HEK293 (cell line): ENCODE measurements around the gene ODAD3.

Source experiments
- GLIS1 ChIP-seq: fragments of 450-650 bp; formaldehyde crosslinking; IDR thresholded peaks from 2 replicates; pipeline ENCODE4 v1.5.1; 2016; ENCODE audit warnings: missing biosample characterization, missing genetic modification characterization
- GLIS2 ChIP-seq: fragments of 450-650 bp; formaldehyde crosslinking; IDR thresholded peaks from 2 replicates; pipeline ENCODE4 v1.5.1; 2016; ENCODE audit warnings: missing biosample characterization, missing genetic modification characterization
- KLF8 ChIP-seq: fragments of 450-650 bp; formaldehyde crosslinking; IDR thresholded peaks from 2 replicates; pipeline ENCODE4 v1.5.1; 2016; ENCODE audit warnings: missing biosample characterization, missing genetic modification characterization
- PRDM1 ChIP-seq: fragments of 450-650 bp; formaldehyde crosslinking; IDR thresholded peaks from 2 replicates; pipeline ENCODE4; 2016; ENCODE audit warnings: missing biosample characterization, missing genetic modification characterization
- PRDM6 ChIP-seq: fragments of 450-650 bp; formaldehyde crosslinking; IDR thresholded peaks from 2 replicates; pipeline ENCODE4 v1.5.1; 2017; ENCODE audit warnings: missing biosample characterization, missing genetic modification characterization
- SCRT2 ChIP-seq: fragments of 450-650 bp; formaldehyde crosslinking; IDR thresholded peaks from 2 replicates; pipeline ENCODE4 v1.5.1; 2016; ENCODE audit warnings: missing biosample characterization, missing genetic modification characterization
- SP7 ChIP-seq: fragments of 450-650 bp; formaldehyde crosslinking; IDR thresholded peaks from 2 replicates; pipeline ENCODE4 v1.5.1; 2016; ENCODE audit warnings: missing biosample characterization, missing genetic modification characterization
- ZBTB20 ChIP-seq: fragments of 450-650 bp; formaldehyde crosslinking; IDR thresholded peaks from 2 replicates; pipeline ENCODE4 v1.5.1; 2016; ENCODE audit warnings: missing biosample characterization, missing genetic modification characterization
- ZBTB21 ChIP-seq: fragments of 450-650 bp; formaldehyde crosslinking; IDR thresholded peaks from 2 replicates; pipeline ENCODE4 v1.5.1; 2017; ENCODE audit warnings: missing biosample characterization, missing genetic modification characterization
- ZFP41 ChIP-seq: fragments of 450-650 bp; formaldehyde crosslinking; IDR thresholded peaks from 2 replicates; pipeline ENCODE4 v1.5.1; 2016; ENCODE audit warnings: missing biosample characterization, missing genetic modification characterization, borderline replicate concordance
- ZNF544 ChIP-seq: fragments of 450-650 bp; formaldehyde crosslinking; IDR thresholded peaks from 2 replicates; pipeline ENCODE4 v1.5.0; 2017; ENCODE audit warnings: missing biosample characterization, missing genetic modification characterization
- ZNF548 ChIP-seq: fragments of 450-650 bp; formaldehyde crosslinking; IDR thresholded peaks from 2 replicates; pipeline ENCODE4 v1.5.1; 2016; ENCODE audit warnings: missing biosample characterization, missing genetic modification characterization
- ZNF571 ChIP-seq: fragments of 450-650 bp; formaldehyde crosslinking; IDR thresholded peaks from 2 replicates; pipeline ENCODE4 v1.5.0; 2017; ENCODE audit warnings: missing biosample characterization, missing genetic modification characterization
- ZNF76 ChIP-seq: fragments of 450-650 bp; formaldehyde crosslinking; IDR thresholded peaks from 2 replicates; pipeline ENCODE4; 2016; ENCODE audit warnings: low read depth, missing biosample characterization, missing genetic modification characterization, borderline replicate concordance
- ZNF777 ChIP-seq: fragments of 450-650 bp; formaldehyde crosslinking; IDR thresholded peaks from 2 replicates; pipeline ENCODE4 v1.5.1; 2017; ENCODE audit warnings: missing biosample characterization, missing genetic modification characterization, borderline replicate concordance
- ZNF792 ChIP-seq: fragments of 450-650 bp; formaldehyde crosslinking; IDR thresholded peaks from 2 replicates; pipeline ENCODE4 v1.5.1; 2016; ENCODE audit warnings: missing biosample characterization, missing genetic modification characterization
- ZSCAN4 ChIP-seq: fragments of 450-650 bp; formaldehyde crosslinking; IDR thresholded peaks from 2 replicates; pipeline ENCODE4 v1.5.1; 2017; ENCODE audit warnings: missing biosample characterization, missing genetic modification characterization
- TF ChIP-seq, protein P1 (sequence below): fragments of 450-650 bp; formaldehyde crosslinking; conservative IDR thresholded peaks from 2 replicates; pipeline ENCODE4 v1.5.1; 2016; ENCODE audit warnings: low read depth, missing biosample characterization, missing genetic modification characterization
- TF ChIP-seq, protein P2 (sequence below): fragments of 450-650 bp; formaldehyde crosslinking; IDR thresholded peaks from 2 replicates; pipeline ENCODE4 v1.5.1; 2016; ENCODE audit warnings: missing biosample characterization, missing genetic modification characterization, borderline replicate concordance
- TF ChIP-seq, protein P3 (sequence below): fragments of 450-650 bp; formaldehyde crosslinking; IDR thresholded peaks from 2 replicates; pipeline ENCODE4 v1.5.1; 2016; ENCODE audit warnings: missing biosample characterization, missing genetic modification characterization
- TF ChIP-seq, protein P4 (sequence below): fragments of 450-650 bp; formaldehyde crosslinking; IDR thresholded peaks from 2 replicates; pipeline ENCODE4 v1.5.1; 2016; ENCODE audit warnings: missing biosample characterization, missing genetic modification characterization

Gene ODAD3

GRCh38 chr19:11482384-11483050, 47.6 kb upstream of the ODAD3 start (continued):
- TF ChIP-seq, protein P1, sequence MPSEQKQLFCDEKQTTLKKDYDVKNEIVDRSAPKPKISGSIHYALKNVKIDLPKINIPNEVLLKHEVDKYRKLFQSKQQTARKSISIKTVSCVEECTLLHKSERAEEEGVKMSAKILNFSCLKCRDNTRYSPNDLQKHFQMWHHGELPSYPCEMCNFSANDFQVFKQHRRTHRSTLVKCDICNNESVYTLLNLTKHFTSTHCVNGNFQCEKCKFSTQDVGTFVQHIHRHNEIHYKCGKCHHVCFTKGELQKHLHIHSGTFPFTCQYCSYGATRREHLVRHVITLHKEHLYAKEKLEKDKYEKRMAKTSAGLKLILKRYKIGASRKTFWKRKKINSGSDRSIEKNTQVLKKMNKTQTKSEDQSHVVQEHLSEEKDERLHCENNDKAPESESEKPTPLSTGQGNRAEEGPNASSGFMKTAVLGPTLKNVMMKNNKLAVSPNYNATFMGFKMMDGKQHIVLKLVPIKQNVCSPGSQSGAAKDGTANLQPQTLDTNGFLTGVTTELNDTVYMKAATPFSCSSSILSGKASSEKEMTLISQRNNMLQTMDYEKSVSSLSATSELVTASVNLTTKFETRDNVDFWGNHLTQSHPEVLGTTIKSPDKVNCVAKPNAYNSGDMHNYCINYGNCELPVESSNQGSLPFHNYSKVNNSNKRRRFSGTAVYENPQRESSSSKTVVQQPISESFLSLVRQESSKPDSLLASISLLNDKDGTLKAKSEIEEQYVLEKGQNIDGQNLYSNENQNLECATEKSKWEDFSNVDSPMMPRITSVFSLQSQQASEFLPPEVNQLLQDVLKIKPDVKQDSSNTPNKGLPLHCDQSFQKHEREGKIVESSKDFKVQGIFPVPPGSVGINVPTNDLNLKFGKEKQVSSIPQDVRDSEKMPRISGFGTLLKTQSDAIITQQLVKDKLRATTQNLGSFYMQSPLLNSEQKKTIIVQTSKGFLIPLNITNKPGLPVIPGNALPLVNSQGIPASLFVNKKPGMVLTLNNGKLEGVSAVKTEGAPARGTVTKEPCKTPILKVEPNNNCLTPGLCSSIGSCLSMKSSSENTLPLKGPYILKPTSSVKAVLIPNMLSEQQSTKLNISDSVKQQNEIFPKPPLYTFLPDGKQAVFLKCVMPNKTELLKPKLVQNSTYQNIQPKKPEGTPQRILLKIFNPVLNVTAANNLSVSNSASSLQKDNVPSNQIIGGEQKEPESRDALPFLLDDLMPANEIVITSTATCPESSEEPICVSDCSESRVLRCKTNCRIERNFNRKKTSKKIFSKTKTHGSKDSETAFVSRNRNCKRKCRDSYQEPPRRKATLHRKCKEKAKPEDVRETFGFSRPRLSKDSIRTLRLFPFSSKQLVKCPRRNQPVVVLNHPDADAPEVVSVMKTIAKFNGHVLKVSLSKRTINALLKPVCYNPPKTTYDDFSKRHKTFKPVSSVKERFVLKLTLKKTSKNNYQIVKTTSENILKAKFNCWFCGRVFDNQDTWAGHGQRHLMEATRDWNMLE, result no peak
- TF ChIP-seq GLIS1 (tag by site-specific recombination), result peak; percentile 51; the same call in 1 of the 2 replicates
- TF ChIP-seq ZNF792 (tag by site-specific recombination), result 0 out of 2 replicates have a peak, but pooled peaks have one; percentile 9
- TF ChIP-seq, protein P2, sequence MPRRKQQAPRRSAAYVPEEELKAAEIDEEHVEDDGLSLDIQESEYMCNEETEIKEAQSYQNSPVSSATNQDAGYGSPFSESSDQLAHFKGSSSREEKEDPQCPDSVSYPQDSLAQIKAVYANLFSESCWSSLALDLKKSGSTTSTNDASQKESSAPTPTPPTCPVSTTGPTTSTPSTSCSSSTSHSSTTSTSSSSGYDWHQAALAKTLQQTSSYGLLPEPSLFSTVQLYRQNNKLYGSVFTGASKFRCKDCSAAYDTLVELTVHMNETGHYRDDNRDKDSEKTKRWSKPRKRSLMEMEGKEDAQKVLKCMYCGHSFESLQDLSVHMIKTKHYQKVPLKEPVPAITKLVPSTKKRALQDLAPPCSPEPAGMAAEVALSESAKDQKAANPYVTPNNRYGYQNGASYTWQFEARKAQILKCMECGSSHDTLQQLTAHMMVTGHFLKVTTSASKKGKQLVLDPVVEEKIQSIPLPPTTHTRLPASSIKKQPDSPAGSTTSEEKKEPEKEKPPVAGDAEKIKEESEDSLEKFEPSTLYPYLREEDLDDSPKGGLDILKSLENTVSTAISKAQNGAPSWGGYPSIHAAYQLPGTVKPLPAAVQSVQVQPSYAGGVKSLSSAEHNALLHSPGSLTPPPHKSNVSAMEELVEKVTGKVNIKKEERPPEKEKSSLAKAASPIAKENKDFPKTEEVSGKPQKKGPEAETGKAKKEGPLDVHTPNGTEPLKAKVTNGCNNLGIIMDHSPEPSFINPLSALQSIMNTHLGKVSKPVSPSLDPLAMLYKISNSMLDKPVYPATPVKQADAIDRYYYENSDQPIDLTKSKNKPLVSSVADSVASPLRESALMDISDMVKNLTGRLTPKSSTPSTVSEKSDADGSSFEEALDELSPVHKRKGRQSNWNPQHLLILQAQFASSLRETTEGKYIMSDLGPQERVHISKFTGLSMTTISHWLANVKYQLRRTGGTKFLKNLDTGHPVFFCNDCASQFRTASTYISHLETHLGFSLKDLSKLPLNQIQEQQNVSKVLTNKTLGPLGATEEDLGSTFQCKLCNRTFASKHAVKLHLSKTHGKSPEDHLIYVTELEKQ (tag by site-specific recombination), result no peak; the same call in 1 of the 2 replicates
- TF ChIP-seq ZNF544 (tag by site-specific recombination), result no peak
- TF ChIP-seq ZNF571 (tag by site-specific recombination), result no peak
- TF ChIP-seq, protein P3, sequence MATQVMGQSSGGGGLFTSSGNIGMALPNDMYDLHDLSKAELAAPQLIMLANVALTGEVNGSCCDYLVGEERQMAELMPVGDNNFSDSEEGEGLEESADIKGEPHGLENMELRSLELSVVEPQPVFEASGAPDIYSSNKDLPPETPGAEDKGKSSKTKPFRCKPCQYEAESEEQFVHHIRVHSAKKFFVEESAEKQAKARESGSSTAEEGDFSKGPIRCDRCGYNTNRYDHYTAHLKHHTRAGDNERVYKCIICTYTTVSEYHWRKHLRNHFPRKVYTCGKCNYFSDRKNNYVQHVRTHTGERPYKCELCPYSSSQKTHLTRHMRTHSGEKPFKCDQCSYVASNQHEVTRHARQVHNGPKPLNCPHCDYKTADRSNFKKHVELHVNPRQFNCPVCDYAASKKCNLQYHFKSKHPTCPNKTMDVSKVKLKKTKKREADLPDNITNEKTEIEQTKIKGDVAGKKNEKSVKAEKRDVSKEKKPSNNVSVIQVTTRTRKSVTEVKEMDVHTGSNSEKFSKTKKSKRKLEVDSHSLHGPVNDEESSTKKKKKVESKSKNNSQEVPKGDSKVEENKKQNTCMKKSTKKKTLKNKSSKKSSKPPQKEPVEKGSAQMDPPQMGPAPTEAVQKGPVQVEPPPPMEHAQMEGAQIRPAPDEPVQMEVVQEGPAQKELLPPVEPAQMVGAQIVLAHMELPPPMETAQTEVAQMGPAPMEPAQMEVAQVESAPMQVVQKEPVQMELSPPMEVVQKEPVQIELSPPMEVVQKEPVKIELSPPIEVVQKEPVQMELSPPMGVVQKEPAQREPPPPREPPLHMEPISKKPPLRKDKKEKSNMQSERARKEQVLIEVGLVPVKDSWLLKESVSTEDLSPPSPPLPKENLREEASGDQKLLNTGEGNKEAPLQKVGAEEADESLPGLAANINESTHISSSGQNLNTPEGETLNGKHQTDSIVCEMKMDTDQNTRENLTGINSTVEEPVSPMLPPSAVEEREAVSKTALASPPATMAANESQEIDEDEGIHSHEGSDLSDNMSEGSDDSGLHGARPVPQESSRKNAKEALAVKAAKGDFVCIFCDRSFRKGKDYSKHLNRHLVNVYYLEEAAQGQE, result no peak; the same call in 1 of the 2 replicates
- TF ChIP-seq ZNF76, result peak; percentile 75; the same call in 1 of the 2 replicates
- TF ChIP-seq SCRT2, result peak; percentile 63; the same call in 1 of the 2 replicates
- TF ChIP-seq ZNF777 (tag by site-specific recombination), result 0 out of 2 replicates have a peak, but pooled peaks have one; percentile 57
- TF ChIP-seq, protein P4, sequence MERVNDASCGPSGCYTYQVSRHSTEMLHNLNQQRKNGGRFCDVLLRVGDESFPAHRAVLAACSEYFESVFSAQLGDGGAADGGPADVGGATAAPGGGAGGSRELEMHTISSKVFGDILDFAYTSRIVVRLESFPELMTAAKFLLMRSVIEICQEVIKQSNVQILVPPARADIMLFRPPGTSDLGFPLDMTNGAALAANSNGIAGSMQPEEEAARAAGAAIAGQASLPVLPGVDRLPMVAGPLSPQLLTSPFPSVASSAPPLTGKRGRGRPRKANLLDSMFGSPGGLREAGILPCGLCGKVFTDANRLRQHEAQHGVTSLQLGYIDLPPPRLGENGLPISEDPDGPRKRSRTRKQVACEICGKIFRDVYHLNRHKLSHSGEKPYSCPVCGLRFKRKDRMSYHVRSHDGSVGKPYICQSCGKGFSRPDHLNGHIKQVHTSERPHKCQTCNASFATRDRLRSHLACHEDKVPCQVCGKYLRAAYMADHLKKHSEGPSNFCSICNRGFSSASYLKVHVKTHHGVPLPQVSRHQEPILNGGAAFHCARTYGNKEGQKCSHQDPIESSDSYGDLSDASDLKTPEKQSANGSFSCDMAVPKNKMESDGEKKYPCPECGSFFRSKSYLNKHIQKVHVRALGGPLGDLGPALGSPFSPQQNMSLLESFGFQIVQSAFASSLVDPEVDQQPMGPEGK (tag by site-specific recombination), result peak; percentile 99
- TF ChIP-seq PRDM1 (tag by site-specific recombination), result no peak
- peak; percentile 84 for TF ChIP-seq SP7
- TF ChIP-seq PRDM6 (tag by site-specific recombination), result peak; percentile 7; the same call in 1 of the 2 replicates
- TF ChIP-seq ZBTB21, result 0 out of 2 replicates have a peak, but pooled peaks have one; percentile 13
- TF ChIP-seq ZFP41 (tag by site-specific recombination), result no peak
- peak; percentile 90 for TF ChIP-seq KLF8 (tag by site-specific recombination)
- peak; percentile 64; the same call in 1 of the 2 replicates for TF ChIP-seq ZBTB20 (tag by site-specific recombination)
- TF ChIP-seq ZNF548, result no peak
- TF ChIP-seq GLIS2 (tag by site-specific recombination), result peak; percentile 89
- 0 out of 2 replicates have a peak, but pooled peaks have one; percentile 8 for TF ChIP-seq ZSCAN4 (tag by site-specific recombination)
